ENCODE measurements around the gene CDC6.

CDC6 gene

DNA sequence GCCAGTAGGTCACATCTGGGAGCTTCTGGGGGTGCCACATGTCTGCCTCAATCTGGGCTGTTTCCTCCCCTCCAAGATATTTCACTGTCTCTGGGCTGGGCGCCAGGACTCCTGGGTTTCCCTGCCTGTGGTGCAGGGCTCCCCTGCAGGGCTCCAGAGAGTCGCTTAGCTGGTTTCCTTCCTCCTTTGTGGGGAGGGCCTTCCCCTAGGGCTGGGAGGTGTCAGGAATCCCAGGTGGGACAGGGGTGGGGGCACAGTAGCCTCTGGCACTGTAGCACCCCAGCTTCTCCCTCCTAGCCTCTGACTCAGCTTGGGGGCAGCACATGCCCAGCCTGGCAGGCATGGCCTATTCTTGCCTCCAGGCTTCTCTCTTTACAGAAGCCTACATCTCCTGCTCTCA, 23.9 kb downstream of the CDC6 start:
- DNase-seq (ENCODE audit: low spot score): no peak

DNA sequence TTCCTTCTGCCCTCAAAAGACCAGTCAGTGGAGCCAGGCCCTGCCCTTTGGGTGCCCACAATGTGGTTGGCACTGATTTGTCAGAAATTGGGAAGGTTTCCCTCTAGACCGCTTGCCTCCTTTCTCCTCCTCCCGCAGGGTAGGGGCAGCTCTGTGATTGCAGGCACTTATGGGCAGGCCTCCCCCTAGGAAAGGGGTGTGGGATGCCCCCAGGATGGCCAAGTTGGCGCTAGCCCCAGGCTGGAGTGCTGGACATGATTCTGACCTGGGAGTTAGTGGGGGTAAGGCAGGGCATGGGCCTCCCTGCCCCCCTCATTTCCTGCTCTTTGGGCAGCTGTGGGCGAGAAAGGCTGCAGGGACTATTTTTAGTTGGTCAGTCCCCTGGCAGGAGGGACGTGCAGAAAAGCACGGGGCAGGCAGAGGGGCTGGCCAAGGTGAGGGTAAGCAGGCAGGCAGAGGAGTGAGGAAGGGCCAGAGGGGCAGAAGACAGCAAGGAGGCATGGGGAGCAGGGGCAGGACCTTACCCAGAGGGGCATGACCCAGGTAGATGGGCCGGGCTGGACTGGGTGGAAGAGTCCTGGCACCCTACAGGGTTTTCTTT, 24.6 kb downstream of the CDC6 start:
- DNase-seq (ENCODE audit: low spot score): no peak

DNA sequence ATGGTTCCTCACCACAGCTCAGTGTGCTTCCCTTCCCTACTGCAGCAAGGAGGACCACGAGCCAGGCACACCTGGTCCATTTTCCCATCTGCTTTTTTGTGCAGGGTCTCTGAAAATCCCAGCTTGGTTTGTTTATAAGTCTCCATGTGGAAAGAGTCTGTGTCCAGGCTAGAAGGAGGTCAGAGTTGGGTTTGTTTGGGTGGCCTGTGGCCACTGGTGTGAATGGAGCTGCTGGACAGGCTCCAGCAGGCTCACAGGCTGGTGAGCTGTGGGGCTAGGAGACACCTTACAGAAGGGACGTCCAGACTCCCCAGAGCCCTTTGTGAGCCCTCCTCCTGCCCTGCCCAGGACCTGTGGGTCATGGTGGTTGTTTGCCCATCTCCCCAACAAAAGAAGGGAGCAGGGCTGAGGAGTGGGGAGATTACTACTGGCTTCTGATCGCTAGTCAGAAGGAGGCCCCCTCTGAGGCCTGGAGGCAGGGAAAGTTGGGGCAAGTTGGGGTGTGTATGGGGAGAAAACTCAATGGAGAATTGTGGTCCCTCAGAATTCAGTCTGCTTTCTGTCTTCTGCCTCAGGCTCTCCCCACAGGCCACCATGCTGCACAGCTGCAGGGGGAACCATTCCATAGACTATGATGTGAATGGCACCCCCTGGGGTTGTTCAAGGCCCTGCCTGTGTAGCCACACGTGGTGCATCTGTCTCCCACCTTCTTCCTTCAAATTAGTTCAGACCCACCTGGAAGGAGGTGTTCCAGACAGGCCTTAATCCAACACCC, 25.4 kb downstream of the CDC6 start:
- no peak for DNase-seq (ENCODE audit: low spot score)

DNA sequence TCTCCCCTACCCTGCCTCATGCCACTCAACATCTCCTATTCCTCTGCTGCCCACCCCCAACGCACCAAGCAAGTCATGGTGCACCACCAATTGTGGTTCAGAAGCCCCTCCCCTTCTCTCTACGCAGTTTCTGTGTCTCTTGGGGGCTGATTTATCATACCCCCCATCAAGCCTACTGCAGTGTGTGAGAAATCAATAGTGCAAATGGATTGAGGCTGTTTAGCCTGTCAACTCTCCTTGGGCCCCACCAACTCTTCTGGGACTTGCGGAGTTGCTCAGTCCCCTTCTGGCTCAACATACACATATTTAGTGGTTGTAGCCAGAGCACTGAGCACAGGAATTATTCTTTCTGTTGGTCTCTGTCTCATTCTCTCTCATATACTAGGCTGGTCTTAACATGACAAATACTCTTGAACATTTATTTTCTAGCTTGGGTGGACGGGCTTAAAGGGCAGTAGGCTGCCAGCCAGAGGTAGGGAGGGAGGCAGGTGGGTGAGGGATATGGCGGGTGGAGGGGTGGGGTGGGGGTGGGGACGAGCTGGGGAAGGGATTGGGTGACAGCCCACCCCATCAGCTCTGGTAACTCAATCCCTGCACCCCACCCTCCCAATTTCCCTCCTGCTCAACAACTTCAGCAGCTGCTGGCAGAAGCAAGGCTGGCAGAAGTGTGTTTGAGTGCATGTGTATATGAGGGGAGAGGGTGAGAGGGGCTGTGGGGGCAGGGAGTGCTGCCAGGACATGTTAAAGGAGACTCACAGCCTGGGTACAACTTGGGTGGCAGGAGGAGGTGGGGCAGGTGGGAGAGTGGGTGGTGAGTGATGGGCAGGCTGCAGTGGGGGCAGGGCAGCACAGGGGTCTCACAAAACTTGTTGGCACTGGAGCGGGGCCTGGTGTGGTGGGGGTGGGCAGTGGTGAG, 26.2 kb downstream of the CDC6 start:
- no peak for DNase-seq (ENCODE audit: low spot score)

DNA sequence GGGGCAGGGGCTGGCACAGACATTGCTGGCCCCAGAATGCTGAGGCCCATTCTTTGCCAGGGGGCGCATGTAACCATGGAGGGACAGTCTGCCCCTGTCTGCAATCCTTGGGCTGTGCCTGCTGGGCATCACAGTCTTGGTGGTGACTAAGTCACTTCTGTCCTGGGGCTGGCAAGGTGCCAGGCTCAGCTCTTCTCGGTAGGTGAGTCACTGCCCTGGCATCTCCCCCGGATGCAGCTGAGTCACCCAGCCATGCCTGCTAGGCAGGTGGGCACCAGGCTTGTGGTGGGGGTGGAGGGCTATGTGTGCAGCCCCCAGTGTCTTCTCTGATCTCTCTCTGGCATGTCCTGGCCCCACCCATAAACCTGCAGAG, 26.9 kb downstream of the CDC6 start:
- no peak for DNase-seq (ENCODE audit: low spot score)

DNA sequence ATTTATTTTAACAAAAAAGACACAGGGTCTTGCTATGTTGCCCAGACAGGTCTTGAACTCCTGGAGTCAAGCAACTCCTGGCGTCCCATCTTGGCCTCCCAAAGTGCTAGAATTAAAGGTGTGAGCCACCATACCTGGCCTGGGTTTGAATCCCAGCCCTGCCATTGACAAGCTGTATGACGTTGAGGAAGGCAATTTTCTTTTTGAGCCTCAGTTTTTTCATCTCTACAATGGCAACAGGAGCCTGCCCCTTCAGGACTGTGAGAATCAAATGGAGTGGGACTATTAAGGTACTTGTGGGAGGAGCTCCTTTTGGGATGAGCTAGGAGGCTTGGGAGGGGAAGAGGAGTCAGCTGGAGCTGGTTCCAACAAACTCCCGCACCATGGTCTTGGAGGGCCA, 27.5 kb downstream of the CDC6 start:
- DNase-seq (ENCODE audit: low spot score): no peak

DNA sequence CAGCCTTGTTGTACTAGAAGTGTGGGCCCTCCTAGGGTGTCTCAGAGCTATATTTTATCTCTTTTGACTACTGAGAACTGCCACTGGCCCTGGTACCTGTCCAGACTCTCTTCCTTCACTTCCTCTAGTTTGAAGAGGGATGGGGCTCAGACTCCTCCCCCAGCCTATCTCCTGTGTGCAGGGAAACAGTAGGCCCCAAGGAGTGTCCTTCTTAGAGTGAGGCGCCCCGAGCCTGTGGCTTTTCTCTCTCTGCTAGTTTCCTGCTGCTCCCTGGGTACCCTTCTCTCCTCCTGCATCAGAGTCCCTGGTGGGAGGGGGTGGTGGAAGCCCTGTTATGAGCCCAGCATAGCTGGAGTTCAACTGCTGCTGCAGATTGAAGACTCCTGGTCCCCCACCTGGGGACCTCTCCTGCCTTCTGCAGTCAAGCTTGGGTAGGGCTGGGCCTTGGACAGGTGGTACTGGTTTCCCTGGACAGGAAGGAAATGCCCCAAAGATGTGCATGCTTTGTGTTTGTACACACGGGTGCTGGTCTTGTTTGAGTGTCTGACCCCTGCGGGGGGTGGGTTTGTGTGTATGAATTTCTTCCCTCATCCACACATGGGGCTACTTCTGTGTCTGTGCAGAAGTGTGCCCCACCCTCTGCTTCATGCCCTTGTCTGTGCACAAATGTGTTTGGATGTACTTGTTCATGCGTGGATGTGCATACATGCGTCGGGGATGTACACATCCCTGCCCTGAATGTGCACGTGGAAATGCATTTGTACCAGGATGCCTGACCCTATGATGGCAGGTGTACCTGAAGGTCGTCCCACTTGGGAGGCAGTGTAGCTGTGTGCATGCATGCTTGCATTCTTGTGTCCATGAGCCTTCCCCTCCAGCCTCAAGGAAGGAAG, 28.2 kb downstream of the CDC6 start:
- DNase-seq (ENCODE audit: low spot score): peak; percentile 11

DNA sequence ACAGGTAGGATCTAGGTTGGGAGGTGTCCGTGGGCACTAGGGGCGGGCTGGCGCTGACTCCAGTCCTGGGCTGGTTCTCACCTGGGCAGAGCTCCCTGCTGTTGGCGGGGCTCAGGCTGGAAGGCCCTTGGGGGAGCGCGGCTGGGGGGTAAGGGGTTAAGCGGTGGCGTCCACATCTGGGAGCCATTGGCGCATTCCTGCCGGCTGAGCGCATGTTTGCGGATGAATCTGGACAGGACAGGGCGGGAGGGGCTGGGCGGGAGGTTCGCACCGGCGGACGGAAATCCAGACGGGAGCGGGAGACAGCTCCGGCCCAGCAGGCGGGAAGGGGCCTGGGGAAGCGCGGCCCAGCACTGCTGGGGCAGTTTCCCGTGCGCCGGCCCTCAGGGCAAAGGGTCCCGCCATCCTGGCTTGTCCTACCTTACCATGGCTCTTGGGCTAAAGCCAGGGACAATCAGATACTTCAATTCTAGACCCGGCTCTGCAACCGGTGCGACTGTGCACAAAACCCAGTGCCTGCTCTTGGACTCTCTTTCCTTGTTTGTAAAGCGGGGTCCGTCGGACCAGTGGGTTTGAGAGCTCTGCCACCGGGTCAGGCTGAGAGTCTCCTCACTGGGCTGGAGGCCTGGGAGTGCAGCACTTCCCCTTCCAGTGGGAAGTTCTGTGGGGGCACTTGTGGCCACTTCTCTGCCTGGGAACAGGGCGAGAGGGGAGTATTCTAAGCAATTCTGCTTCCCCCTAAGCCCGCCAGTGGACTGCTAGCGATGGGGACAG, 29.1 kb downstream of the CDC6 start:
- DNase-seq (ENCODE audit: low spot score): peak; percentile 74

DNA sequence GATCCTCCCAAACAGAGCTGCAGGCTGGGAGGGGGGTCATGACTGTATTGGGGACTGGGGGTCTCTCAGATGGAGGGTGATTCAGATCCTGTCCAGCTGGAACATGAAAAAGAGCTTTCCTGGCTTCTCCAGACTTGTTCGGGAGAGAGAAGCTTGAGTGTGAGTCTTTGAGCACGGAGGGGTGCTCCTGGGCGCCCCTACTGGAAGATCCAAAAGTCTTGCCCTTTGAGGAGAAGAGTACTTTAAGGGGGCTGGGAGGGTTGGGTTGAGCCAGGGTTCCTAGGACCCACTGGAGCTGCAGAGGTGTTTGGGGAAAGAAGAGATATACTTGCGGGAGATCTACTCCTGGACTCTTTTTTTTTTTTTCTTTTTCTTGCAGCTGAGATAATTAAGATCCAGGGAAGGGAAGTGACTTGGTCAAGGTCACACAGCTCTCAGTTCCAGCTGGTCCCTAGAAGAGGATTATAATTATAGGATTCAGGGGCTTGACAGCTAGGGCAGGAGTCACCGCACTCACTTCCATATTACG, 29.7 kb downstream of the CDC6 start:
- peak; percentile 81 for DNase-seq (ENCODE audit: low spot score)

DNA sequence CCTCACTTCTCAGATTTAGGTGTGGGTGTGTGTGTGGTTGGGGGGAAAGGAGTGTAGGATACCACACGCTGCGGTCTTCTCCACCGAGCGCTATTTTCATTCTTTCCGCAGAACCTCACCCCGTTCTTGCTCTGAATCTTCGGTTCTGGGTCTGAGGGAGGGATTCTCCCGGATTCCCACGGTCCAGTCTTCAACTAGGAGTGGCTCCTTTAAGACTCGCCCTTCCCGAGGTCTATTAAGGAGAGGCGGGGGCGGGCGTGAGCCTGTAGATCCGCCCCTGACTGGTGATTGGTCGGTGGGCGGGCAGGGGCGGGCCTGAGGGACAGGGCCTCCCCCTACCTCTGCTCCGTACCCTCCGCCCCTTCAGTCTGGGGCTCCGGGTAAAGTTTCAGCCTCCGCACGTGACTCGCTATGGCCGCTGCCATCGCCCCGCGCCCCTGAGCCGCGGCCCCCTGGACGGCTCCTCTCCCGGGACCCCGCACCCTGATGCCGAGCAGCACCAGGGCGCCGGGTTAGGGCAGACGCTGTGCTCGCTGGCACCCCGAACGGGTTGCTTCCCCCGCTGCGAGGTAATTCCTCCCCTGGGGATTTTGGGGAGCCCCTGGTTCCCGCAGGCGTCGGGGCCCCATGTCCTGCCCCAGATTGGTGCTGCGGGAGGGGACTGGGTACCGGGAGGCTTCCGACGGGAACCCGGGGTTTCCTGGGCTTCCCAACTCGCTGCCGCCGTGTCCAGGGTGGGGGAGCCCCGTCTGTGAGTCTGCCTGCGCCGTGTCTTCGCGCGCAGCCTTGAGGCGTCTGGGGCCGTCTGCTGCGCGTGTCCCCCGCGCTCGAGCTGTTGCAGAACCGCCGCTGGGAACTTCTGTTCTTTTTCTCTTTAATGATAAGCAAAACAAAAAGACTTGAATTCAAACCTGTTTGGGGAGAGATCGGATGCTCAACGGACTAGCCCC, 30.5 kb downstream of the CDC6 start:
- peak; percentile 99 for DNase-seq (ENCODE audit: low spot score)

DNA sequence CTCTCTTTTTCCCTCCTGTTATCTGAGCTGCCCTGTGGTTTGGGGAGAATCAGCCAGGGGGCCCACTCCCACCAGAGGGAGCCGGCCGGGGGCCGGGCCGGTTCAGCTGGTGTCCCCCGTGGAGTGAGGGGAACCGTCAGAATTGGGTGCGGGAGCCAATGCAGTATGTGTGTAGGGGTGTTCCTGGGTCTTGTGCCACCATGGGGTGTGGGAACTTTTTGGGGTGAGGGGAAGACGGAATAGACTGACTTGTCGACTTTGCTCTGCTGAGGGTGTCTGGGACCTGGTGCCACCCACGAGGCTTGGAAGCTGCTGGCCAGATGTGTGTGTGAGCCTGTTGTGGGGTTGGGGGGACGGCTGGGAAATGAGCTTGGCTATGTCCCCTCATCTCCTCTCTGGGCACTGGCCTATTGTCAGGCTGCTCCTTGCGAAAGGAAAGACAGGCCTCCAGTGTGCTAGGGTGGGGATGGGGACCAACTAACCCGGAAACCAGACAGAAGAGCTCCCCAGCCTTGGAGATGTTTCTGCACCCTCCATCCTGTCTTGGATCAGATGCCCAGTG, 31.2 kb downstream of the CDC6 start:
- DNase-seq (ENCODE audit: low spot score): peak; percentile 10

DNA sequence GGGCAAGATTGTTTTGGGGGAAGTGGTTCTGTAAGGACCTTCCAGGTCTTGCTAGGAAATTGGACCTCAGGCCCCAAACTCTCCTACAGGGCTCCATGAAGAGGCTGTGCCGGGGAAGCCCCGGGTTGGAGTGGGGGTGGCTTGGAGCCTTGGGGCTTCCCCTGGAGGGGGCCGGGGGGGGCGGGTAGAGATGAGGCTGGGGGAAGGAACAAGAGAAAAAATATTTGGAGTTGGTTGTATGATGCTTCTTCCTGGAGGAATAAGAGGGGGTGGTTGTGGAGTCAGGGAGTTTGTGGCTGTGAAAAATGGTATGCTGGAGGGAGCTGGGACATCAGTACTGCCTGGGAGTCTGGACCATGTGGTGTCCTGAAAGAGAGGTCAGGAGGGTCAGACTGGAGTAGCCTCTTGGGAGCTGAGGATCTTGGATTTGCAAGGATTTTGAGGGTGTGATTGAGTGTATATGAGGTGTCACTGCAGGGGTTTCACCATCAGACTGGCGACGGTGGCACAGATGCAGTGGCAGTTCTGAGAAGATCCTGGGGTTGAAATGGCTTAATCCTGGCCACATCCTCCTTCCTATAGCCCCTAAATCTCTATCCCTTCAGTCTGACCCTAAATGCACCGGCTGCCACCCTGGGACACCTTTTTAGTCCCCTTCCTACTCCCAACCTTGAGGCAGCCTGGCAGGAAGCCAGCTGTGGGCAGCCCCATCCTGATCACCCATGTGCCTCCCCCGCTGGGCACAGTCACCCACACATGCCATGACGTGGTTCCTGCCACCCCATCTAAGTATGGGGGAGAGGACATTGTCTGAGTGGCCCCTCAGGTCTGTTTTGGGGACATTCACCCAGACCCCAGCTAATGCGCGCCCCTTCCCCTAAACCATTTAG, 32.2 kb downstream of the CDC6 start:
- DNase-seq (ENCODE audit: low spot score): no peak

DNA sequence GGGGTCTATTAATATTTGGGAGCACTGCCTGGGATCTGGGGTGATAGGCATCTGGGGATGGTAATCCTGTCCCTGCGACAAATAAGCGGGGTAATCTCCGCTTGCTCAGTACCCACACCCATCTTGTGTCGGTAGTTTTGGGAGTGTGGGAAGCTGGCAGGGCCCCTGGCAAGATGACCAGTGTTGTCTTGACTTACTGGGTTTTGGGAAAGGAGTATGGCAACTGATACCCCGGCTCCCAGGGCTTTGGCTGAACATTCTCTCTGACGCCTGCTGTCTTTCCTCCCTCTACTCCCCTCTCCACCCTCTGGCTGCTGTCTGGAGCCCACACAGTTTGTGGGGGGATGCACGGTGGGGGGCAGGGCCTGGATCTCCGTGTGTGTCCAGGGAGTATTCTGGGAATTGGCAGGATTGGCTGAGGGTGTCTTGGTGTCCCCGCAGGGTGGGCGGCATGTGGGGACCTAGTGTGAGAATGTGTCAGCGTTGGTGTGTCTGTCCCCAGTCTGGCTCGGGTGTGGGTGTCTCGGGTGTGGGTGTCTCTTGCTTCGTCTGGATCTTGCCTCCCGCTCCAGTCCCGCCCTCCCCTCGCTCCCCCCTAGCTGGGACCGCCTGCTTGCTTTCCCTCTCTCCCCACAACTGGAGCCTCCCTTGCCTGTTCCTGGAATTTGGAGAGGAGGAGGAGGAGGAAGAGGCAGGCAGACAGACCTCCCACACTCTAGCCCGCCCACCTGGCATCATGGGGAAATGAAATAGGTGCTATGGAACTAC, 33.3 kb downstream of the CDC6 start:
- no peak for DNase-seq (ENCODE audit: low spot score)

DNA sequence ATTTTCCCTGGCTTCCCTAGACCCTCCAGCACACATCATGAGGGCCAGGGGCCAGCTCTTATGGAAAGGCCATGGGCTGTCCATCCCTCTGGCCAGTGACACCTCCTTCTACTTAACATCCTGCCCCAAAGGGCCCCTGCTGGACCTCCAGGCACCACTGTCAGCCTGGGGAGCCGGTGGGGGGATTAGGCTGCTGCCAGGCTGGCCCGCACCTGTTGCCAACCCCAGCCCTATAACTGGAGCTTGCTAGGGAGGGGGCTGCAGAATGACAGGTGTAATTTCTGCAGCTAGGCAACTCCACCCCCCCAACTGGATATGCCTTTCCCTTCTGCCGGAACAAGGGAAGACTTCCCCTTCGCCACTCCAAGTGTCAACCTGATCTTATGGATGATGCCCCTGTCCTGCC, 33.8 kb downstream of the CDC6 start:
- no peak for DNase-seq (ENCODE audit: low spot score)

DNA sequence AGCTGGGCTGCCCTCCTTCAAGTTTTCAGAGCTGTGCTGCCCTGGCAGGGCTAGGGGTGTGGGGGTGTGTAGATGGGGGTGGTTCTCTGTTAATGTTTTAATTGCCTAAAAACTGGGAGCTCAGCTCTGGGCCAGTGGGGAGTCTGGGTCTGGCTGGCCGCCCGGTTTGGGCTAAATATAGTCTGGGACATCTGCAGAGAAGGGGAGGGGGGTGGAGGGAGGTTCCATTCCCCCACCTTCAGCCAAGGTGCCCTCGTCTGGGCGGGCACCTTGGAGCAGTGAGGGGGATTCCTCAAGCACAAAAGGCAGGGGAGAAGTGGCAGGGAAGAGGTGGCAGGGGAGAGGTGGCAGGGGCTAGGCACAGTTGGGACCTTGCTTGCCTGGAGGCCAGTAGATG, 34.3 kb downstream of the CDC6 start:
- no peak for DNase-seq (ENCODE audit: low spot score)

DNA sequence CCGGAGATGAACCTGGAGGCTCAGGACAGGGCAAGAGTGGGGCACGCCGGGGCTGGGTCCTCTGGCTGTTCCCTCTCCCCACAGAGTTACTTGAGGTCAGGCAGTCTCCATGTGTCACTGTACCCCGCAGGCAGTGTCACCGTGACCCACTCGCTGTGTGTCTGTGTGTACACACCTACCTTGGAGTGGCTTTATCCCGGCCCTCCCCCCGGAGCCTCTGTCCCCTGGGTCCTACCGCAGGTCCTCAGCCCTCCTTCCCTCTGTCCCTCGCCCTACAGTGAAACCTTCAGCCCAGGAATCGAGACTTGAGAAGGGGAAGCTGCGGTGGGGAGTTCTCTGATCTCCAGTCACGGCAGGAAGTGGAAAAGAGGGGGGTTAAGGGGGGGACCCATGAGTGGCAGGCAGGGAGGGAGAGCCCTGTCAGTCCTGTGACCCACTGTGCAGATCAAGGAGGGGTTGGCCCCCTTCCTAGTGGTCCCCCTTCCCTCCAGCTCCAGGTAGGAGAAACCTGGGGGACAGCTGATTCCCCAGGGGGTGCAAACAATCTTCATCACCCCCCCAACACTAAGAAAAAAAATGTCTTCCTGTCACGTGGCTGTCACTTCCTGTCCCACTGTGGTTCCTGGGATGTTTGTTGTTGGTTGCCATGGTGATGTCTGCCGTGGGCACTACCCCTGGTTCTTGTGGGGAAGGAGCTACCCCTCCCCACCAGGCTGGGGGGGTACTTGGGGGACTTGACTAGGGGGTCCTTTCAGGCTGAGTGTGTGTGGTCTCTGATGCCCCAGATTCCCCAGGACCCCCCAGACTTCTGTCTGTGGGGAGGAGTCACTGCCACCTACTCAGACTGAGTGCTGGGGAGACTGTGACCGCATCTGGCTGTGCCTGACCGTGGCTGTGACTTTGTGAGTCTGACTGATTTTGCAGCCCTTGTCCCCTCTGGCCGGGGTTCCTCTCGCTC, 35.0 kb downstream of the CDC6 start:
- DNase-seq (ENCODE audit: low spot score): no peak
